ENCODE results near the gene CLCA1. TPM values are rescaled to one million over a fixed set of nuclear protein-coding genes. Genes with fewer than 3 reads are reported as not detected.

CLCA1 gene
- total and polyA plus RNA-seq, 10 of the 15 experiments (the other 5 are each of a cell fraction or from before 2014, with no cell fraction given): 0.13 TPM; not detected in 9

DNA sequence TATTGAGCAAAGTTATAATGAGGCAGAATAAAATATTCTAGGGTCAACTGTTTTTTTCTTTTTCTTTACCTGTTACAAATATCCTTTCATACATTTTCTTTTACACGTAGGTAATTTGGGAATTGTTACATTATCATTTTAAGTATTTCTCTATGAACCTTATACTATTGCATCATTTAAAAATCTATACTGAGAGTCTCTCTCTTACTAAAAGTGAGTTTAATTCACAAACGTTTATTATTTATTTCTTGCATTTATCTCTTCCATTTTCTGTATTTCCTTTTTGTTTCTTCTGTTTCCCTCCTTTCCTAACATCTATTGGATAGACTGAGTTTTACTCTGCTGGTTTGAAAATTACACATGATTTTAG, 52.8 kb downstream of the CLCA1 start (continued):
- TF ChIP-seq REST (IDR thresholded peaks at IDR 0.05; ENCODE audit: low read depth, low read length) (no peak), ZNF24 (IDR thresholded peaks at IDR 0.05) (no peak), CHD2 (IDR thresholded peaks at IDR 0.05; ENCODE audit: borderline replicate concordance, low read depth, low read length) (no peak), BACH1 (IDR thresholded peaks at IDR 0.05; ENCODE audit: borderline replicate concordance) (no peak), STAT1 (conservative IDR thresholded peaks at IDR 0.05) (no peak)
- TF ChIP-seq, protein P1, sequence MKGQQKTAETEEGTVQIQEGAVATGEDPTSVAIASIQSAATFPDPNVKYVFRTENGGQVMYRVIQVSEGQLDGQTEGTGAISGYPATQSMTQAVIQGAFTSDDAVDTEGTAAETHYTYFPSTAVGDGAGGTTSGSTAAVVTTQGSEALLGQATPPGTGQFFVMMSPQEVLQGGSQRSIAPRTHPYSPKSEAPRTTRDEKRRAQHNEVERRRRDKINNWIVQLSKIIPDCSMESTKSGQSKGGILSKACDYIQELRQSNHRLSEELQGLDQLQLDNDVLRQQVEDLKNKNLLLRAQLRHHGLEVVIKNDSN (IDR thresholded peaks at IDR 0.05; ENCODE audit: borderline replicate concordance, extremely low read length, insufficient read depth, low read depth, low read length): no peak

- Histone ChIP-seq H3K36me3 (ENCODE audit: control insufficient read depth in 2 of 2, insufficient read depth in 2 of 2, low read length in 1 of 2) (no peaks in the 10 kb centered on the region), H3K4me1 (ENCODE audit: control insufficient read depth, insufficient read depth, low read length) (no peaks in the 10 kb centered on the region), H3K4me2 (ENCODE audit: control insufficient read depth, insufficient read depth) (no peak overlapping the region), H3K9me3 (replicated peaks; ENCODE audit: control insufficient read depth, insufficient read depth, low read length) (no peaks in the 10 kb centered on the region), H3K9ac (ENCODE audit: control insufficient read depth, insufficient read depth, low read length) (no peak overlapping the region), H3K27ac (ENCODE audit: control insufficient read depth, insufficient read depth) (no peak overlapping the region), H3K27me3 (replicated peaks in 1 of 2; ENCODE audit: control insufficient read depth in 2 of 2, insufficient read depth in 2 of 2, low read length in 1 of 2) (no peaks in the 10 kb centered on the region), H3K79me2 (ENCODE audit: control insufficient read depth, insufficient read depth, low read length) (no peaks in the 10 kb centered on the region), H4K20me1 (ENCODE audit: control insufficient read depth, insufficient read depth) (no peaks in the 10 kb centered on the region), H2AFZ (ENCODE audit: control insufficient read depth, low read depth, low read length) (no peak overlapping the region), H3K4me3 (no peak overlapping the region)
- DNase-seq (ENCODE audit: low read depth, low spot score): no peak
- no TSS peak for BruUV-seq (replicated peaks)
- CTCF ChIA-PET: no interaction called here
- WGBS (ENCODE audit: insufficient coverage, insufficient replicate concordance, low lambda C conversion rate, missing lambda C conversion rate): 8% methylated on average over 3 of the region's 3 CpGs
- no peak for ATAC-seq
- RAD21 ChIA-PET (ENCODE audit: unreplicated experiment): no interaction called here
- SMC1A ChIA-PET (ENCODE audit: uncharacterized antibody, unreplicated experiment): no interaction called here
- in situ Hi-C loops (cut with MboI): loop anchor here (25.0 kb wide), 1 partner anchor 565 kb away; no protein-coding TSS in a partner anchor
- POLR2A ChIA-PET: no interaction called here
- FAIRE-seq: no peak
- intact Hi-C loops (cut with micrococcal nuclease; ENCODE audit: unreplicated experiment): no loop called here
- no peak for TF ChIP-seq YY1 (IDR thresholded peaks at IDR 0.05; ENCODE audit: low read depth, low read length)
- TF ChIP-seq TARDBP (IDR thresholded peaks at IDR 0.05; ENCODE audit: borderline replicate concordance): no peak
- TF ChIP-seq PKNOX1 (IDR thresholded peaks at IDR 0.05): no peak
- no peak for TF ChIP-seq NRF1 (conservative IDR thresholded peaks at IDR 0.05; ENCODE audit: low read depth, low read length)
- TF ChIP-seq TBL1XR1 (IDR thresholded peaks at IDR 0.05; ENCODE audit: low read depth, low read length): no peak
- no peak for TF ChIP-seq LARP7 (IDR thresholded peaks at IDR 0.05)
- TF ChIP-seq STAT3 (IDR thresholded peaks at IDR 0.05; ENCODE audit: low read depth, low read length): no peak
- no peak for TF ChIP-seq HCFC1 (IDR thresholded peaks at IDR 0.05; ENCODE audit: low read length)
- no peak for TF ChIP-seq MTA2 (IDR thresholded peaks at IDR 0.05; ENCODE audit: low read depth)
- TF ChIP-seq, protein P2, sequence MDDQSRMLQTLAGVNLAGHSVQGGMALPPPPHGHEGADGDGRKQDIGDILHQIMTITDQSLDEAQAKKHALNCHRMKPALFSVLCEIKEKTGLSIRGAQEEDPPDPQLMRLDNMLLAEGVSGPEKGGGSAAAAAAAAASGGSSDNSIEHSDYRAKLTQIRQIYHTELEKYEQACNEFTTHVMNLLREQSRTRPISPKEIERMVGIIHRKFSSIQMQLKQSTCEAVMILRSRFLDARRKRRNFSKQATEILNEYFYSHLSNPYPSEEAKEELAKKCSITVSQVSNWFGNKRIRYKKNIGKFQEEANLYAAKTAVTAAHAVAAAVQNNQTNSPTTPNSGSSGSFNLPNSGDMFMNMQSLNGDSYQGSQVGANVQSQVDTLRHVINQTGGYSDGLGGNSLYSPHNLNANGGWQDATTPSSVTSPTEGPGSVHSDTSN (IDR thresholded peaks at IDR 0.05; ENCODE audit: insufficient replicate concordance, low read depth, low read length): no peak
- no peak for TF ChIP-seq MXI1 (IDR thresholded peaks at IDR 0.05; ENCODE audit: low read depth, low read length)
- TF ChIP-seq CBX3 (IDR thresholded peaks at IDR 0.05; ENCODE audit: borderline replicate concordance, low read depth): no peak
- TF ChIP-seq MYB (IDR thresholded peaks at IDR 0.05; ENCODE audit: borderline replicate concordance, low read depth, low read length): no peak
- no peak for TF ChIP-seq ZZZ3 (IDR thresholded peaks at IDR 0.05; ENCODE audit: control insufficient read depth, insufficient read length, low read depth)
These were observed 53.5 kb downstream of the CLCA1 start for GRCh38 chr1:86522240-86522639.

Data from GM12878 (cell line).